Measurements from ENCODE around the gene SLC25A45. TPM values are rescaled to one million over a fixed set of nuclear protein-coding genes. Genes with fewer than 3 reads are reported as not detected.

SLC25A45 gene
- total RNA-seq, 1 donor from 2014 or later: 0.26 TPM

GRCh38 chr11:65392899-65393298 lies 10.5 kb upstream of the SLC25A45 start:
- TF ChIP-seq, protein P1, sequence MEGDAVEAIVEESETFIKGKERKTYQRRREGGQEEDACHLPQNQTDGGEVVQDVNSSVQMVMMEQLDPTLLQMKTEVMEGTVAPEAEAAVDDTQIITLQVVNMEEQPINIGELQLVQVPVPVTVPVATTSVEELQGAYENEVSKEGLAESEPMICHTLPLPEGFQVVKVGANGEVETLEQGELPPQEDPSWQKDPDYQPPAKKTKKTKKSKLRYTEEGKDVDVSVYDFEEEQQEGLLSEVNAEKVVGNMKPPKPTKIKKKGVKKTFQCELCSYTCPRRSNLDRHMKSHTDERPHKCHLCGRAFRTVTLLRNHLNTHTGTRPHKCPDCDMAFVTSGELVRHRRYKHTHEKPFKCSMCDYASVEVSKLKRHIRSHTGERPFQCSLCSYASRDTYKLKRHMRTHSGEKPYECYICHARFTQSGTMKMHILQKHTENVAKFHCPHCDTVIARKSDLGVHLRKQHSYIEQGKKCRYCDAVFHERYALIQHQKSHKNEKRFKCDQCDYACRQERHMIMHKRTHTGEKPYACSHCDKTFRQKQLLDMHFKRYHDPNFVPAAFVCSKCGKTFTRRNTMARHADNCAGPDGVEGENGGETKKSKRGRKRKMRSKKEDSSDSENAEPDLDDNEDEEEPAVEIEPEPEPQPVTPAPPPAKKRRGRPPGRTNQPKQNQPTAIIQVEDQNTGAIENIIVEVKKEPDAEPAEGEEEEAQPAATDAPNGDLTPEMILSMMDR (IDR thresholded peaks at IDR 0.05; ENCODE audit: insufficient read depth, low read length, severe bottlenecking): no peak
- Histone ChIP-seq H3K36me3 (ENCODE audit: control insufficient read depth, insufficient read depth, low read length) (peaks cover 55% of the 10 kb centered on the region), H3K4me3 (ENCODE audit: low read depth, low read length) (no peak overlapping the region), H3K27me3 (ENCODE audit: control insufficient read depth, insufficient read depth, low read length) (no peaks in the 10 kb centered on the region)
- DNase-seq (ENCODE audit: low read depth): no peak
- no peak for FAIRE-seq

- Histone ChIP-seq H3K27me3 (ENCODE audit: control insufficient read depth, insufficient read depth, low read length) (no peaks in the 10 kb centered on the region), H3K4me3 (ENCODE audit: low read depth, low read length) (no peak overlapping the region), H3K36me3 (ENCODE audit: control insufficient read depth, insufficient read depth, low read length) (peaks cover 55% of the 10 kb centered on the region)
- TF ChIP-seq, protein P1 (IDR thresholded peaks at IDR 0.05; ENCODE audit: insufficient read depth, low read length, severe bottlenecking): no peak
- FAIRE-seq: no peak
- no peak for DNase-seq (ENCODE audit: low read depth)
Measured at GRCh38 chr11:65392186-65392829, 9.9 kb upstream of the SLC25A45 start.

- Histone ChIP-seq H3K36me3 (ENCODE audit: control insufficient read depth, insufficient read depth, low read length) (peaks cover 47% of the 10 kb centered on the region), H3K27me3 (ENCODE audit: control insufficient read depth, insufficient read depth, low read length) (no peaks in the 10 kb centered on the region), H3K4me3 (ENCODE audit: low read depth, low read length) (no peak overlapping the region)
- no peak for DNase-seq (ENCODE audit: low read depth)
- FAIRE-seq: no peak
- TF ChIP-seq, protein P1 (IDR thresholded peaks at IDR 0.05; ENCODE audit: insufficient read depth, low read length, severe bottlenecking): no peak
Measured at GRCh38 chr11:65390996-65391395, 8.6 kb upstream of the SLC25A45 start.

DNA sequence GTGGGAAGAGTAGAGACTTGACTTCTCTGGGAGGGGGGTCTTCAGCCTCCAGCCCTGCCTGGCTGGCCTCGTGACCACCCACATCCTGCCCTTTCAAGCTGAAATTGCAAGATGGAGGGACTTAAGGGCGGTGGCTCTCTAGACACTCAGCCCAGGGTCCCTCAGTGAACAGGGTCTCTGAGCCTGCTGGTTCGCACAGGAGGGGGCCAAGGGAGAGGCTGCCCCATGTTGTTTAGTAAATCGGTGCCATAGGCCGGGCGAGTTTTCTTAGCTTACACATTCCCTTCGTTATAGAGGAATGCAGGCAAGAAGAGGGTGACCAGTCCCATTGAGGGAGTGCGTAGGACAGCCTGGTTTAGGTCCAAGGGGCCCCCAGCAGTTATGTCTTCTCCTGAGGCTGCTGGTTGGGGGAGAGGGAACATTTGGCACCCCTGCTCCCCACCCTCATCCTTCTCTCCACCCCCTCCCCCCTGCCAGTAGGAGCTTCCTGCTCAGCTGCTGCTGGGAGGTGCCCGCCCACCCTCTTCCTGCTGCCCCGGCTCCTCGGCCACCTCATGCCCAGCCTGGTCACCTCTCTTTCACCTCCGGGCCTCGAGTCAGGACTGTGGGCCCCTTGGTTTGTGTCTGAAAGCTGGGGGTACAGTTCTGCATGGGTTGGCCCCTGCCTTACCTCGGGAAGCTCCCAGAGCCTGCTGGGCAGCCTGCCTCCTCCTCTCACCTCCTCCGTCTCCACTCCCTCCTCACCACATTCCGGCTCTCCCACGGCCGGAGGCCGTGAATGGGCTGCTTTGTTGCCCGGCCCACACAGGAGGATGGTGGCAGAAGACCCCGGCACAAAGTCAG lies 7.9 kb upstream of the SLC25A45 start:
- FAIRE-seq (no peak), DNase-seq (ENCODE audit: low read depth) (no peak)
- Histone ChIP-seq H3K4me3 (ENCODE audit: low read depth, low read length) (no peak overlapping the region), H3K36me3 (ENCODE audit: control insufficient read depth, insufficient read depth, low read length) (peaks cover 41% of the 10 kb centered on the region), H3K27me3 (ENCODE audit: control insufficient read depth, insufficient read depth, low read length) (no peaks in the 10 kb centered on the region)
- TF ChIP-seq, protein P1 (IDR thresholded peaks at IDR 0.05; ENCODE audit: insufficient read depth, low read length, severe bottlenecking): no peak

DNA sequence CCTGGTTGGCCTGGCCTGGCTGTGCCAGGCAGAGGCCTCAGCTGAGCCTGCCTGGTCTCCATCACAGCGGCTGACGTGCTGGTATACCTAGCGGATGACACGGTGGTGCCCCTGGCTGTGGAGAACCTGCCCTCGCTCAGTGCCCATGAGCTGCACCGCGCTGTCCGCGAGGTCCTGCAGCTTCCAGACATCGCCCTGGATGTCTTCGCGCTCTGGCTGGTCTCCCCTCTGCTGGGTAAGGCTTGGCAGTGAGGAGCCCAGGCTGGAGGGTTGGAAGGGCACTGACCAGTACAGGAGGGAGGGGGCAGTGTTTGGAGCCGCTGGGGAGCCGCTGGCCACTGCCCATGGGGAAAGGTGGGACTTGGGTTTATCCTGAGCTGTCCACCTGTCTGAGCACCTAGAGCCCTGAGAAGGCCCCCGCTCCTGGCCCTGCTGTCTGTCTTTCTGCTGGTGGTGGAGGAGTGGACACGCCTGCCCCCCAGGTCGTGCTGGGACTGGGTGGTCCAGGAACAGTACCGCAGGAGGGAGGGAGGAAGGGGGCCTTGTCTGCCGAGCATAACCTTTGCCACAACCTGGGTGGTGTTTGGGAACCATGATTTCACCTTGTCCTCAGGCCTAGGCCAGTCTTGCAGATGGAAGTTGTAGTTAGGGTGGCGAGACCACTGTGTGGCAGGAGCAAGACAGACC lies 7.0 kb upstream of the SLC25A45 start:
- Histone ChIP-seq H3K27me3 (ENCODE audit: control insufficient read depth, insufficient read depth, low read length) (no peaks in the 10 kb centered on the region), H3K36me3 (ENCODE audit: control insufficient read depth, insufficient read depth, low read length) (peaks cover 37% of the 10 kb centered on the region), H3K4me3 (ENCODE audit: low read depth, low read length) (no peak overlapping the region)
- FAIRE-seq (no peak), DNase-seq (ENCODE audit: low read depth) (no peak)
- TF ChIP-seq, protein P1 (IDR thresholded peaks at IDR 0.05; ENCODE audit: insufficient read depth, low read length, severe bottlenecking): no peak

Measured in bronchial epithelial cell (primary cell).